GM20000 (cell line): ENCODE measurements around the gene GID8.
"Not testable (repeated sequence)": the region's sequence is repeated elsewhere in the genome, so short reads cannot be mapped to it uniquely, and the experiment has no call there.

Experiments used
- DNase-seq: peaks from one replicate; pipeline ENCODE4 v3.0.0; 2012; ENCODE audit warnings: low spot score
- CTCF ChIP-seq: IDR thresholded peaks from 2 replicates; pipeline ENCODE4 v1.5.1; 2012; ENCODE audit warnings: mild to moderate bottlenecking, control low read depth; ENCODE audit errors: extremely low read depth, missing control alignments

GID8 gene

DNA sequence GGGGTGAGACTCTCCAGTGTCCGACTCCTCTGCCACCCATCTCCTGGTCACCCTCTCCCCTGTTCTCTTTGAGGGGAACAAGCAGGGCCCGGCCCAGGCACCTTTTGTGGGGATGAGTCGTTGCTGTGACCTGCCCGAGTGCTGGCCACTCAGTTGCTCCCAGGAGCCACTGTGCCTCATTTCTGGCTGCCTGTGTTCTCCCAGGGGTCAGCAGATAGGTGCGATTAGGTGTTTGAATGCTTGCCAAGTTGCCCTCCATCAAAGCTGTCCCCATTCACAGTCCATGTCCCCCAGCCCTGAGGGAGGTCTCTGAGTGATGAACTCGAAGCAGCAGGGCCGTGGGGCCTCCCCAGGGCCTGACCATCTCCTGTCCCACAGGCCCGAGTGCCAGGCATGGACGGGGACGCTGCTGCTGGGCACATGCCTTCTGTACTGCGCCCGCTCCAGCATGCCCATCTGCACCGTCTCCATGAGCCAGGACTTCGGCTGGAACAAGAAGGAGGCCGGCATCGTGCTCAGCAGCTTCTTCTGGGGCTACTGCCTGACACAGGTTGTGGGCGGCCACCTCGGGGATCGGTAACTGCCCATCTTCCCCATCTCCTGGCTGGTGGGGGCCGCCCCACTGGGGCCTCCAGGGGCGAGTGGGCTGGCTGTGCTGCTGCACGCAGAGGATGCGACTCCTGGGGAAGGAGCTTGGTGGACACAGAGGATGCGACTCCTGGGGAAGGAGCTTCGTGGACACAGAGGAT lies 18.6 kb downstream of the GID8 start:
- DNase-seq, result no peak
- no peak for TF ChIP-seq CTCF

- DNase-seq, result no peak
- TF ChIP-seq CTCF, result no peak
These were observed 19.5 kb downstream of the GID8 start for GRCh38 chr20:62957136-62958117.

- no peak for DNase-seq
- TF ChIP-seq CTCF, result no peak
These were observed 20.6 kb downstream of the GID8 start for GRCh38 chr20:62958388-62959100.

GRCh38 chr20:62959101-62959971 lies 21.4 kb downstream of the GID8 start:
- no peak for DNase-seq
- TF ChIP-seq CTCF, result no peak

GRCh38 chr20:62959998-62960436 lies 22.1 kb downstream of the GID8 start:
- DNase-seq, result no peak

DNA sequence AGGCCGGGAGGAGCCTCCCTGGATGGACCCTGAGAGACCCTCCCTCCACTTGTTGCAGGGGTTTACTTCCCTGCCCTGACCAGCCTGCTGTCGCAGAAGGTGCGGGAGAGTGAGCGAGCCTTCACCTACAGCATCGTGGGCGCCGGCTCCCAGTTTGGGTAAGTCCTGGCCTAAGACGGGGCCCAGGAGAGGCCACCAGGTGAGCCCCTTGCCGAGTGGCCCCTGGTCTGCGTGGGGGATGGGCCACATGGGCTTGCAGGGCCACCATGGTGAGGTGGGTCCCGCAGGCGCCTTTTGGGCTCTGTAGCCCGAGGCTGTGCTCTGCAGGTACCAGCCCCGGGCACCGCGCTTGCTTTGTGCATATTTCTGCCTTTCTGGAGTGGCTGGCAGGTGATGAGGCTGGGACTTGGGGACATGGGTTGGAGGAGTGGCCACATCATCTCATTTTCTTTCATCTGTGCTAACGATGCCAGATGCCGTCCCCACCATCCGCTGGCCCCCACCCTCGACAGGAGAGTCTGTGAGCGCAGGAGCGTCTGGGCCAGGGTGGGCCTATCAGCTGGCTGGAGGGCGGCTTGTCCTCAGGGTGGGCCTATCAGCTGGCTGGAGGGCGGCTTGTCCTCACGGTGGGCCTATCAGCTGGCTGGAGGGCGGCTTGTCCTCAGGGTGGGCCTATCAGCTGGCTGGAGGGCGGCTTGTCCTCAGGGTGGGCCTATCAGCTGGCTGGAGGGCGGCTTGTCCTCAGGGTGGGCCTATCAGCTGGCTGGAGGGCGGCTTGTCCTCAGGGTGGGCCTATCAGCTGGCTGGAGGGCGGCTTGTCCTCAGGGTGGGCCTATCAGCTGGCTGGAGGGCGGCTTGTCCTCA lies 22.7 kb downstream of the GID8 start:
- DNase-seq, result not testable (repeated sequence)

More at GRCh38 chr20:62959998-62960436, 22.1 kb downstream of the GID8 start:
- TF ChIP-seq CTCF, result no peak
